ENCODE data around the gene ZSCAN9. TPM values are rescaled to one million over a fixed set of nuclear protein-coding genes. Genes with fewer than 3 reads are reported as not detected.

ZSCAN9 gene
- total and polyA plus RNA-seq, 2 of the 13 experiments (the other 11 are each of a cell fraction or from before 2014, with no cell fraction given) = 14.6 to 17.8 TPM

DNA sequence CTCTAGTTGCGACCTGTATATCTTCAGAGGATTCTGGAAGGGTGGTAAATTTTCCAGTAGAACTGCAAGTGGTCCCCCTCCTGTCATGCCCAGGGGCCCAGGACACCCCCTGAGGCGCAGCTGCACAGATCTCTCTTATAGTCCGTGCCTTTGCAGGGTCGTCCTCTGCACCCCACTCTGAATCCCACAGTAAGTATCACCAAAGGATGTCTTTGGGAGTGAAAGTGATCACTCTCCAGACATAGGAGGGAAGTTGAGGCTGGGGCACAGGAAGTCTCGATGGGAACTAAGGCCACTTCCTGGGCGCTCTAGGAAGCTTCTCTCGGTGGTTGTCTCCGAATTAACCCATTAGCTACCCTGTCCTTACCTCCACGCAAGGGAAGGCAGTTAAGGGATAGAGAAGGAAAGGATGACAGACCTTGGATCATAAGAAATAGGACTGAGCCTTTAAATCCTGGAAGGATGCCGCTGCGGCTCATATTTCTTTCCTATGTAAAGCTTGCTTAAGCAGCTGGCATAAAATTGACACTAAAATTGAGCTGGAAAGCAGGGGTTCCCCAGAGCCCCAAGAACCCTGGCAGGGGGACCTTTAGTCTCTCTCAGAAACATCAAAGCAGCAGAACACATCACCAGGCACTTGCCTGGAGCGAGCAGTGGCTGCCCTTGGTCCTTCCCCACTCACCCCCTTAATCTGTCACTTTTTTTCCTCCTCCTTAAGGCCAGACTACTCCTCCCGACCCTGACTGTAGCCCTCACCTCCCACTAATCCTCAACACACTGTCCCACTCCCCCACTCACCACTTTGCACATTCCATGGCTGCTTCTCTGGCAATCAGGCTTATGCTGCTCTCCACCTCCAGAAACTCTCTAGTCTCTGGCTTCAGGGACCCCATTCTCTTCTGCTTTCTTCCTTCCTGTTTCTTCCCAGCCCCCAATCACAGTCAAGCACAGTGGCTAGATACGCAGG is 27.2 kb downstream of the ZSCAN9 start, which contains the start of gene ZKSCAN4 (continued):
- TF ChIP-seq FOXO1 (CRISPR knock-in tag; IDR thresholded peaks at IDR 0.05) (peak; percentile 41), SRSF4 (IDR thresholded peaks at IDR 0.05; ENCODE audit: low read depth, low read length, poor library complexity, severe bottlenecking) (no peak), MED13 (CRISPR knock-in tag; IDR thresholded peaks at IDR 0.05) (no peak), ZNF761 (CRISPR knock-in tag; conservative IDR thresholded peaks at IDR 0.05) (no peak), ZNF282 (IDR thresholded peaks at IDR 0.05; ENCODE audit: partially characterized antibody) (no peak), PRMT3 (CRISPR knock-in tag; IDR thresholded peaks at IDR 0.05; ENCODE audit: borderline replicate concordance, low read depth) (no peak), FOXK1 (CRISPR knock-in tag; IDR thresholded peaks at IDR 0.05; ENCODE audit: borderline replicate concordance, low read depth) (peak; percentile 90)
- TF ChIP-seq, protein P1, sequence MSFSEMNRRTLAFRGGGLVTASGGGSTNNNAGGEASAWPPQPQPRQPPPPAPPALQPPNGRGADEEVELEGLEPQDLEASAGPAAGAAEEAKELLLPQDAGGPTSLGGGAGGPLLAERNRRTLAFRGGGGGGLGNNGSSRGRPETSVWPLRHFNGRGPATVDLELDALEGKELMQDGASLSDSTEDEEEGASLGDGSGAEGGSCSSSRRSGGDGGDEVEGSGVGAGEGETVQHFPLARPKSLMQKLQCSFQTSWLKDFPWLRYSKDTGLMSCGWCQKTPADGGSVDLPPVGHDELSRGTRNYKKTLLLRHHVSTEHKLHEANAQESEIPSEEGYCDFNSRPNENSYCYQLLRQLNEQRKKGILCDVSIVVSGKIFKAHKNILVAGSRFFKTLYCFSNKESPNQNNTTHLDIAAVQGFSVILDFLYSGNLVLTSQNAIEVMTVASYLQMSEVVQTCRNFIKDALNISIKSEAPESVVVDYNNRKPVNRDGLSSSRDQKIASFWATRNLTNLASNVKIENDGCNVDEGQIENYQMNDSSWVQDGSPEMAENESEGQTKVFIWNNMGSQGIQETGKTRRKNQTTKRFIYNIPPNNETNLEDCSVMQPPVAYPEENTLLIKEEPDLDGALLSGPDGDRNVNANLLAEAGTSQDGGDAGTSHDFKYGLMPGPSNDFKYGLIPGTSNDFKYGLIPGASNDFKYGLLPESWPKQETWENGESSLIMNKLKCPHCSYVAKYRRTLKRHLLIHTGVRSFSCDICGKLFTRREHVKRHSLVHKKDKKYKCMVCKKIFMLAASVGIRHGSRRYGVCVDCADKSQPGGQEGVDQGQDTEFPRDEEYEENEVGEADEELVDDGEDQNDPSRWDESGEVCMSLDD (CRISPR knock-in tag; IDR thresholded peaks at IDR 0.05; ENCODE audit: borderline replicate concordance) = peak; percentile 89
- TF ChIP-seq, protein P2, sequence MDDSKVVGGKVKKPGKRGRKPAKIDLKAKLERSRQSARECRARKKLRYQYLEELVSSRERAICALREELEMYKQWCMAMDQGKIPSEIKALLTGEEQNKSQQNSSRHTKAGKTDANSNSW (CRISPR knock-in tag; IDR thresholded peaks at IDR 0.05; ENCODE audit: borderline replicate concordance) = no peak
- TF ChIP-seq, protein P3, sequence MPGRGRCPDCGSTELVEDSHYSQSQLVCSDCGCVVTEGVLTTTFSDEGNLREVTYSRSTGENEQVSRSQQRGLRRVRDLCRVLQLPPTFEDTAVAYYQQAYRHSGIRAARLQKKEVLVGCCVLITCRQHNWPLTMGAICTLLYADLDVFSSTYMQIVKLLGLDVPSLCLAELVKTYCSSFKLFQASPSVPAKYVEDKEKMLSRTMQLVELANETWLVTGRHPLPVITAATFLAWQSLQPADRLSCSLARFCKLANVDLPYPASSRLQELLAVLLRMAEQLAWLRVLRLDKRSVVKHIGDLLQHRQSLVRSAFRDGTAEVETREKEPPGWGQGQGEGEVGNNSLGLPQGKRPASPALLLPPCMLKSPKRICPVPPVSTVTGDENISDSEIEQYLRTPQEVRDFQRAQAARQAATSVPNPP (CRISPR knock-in tag; IDR thresholded peaks at IDR 0.05) = no peak
- TF ChIP-seq, protein P4, sequence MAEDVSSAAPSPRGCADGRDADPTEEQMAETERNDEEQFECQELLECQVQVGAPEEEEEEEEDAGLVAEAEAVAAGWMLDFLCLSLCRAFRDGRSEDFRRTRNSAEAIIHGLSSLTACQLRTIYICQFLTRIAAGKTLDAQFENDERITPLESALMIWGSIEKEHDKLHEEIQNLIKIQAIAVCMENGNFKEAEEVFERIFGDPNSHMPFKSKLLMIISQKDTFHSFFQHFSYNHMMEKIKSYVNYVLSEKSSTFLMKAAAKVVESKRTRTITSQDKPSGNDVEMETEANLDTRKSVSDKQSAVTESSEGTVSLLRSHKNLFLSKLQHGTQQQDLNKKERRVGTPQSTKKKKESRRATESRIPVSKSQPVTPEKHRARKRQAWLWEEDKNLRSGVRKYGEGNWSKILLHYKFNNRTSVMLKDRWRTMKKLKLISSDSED (CRISPR knock-in tag; IDR thresholded peaks at IDR 0.05) = no peak
- TF ChIP-seq, protein P5, sequence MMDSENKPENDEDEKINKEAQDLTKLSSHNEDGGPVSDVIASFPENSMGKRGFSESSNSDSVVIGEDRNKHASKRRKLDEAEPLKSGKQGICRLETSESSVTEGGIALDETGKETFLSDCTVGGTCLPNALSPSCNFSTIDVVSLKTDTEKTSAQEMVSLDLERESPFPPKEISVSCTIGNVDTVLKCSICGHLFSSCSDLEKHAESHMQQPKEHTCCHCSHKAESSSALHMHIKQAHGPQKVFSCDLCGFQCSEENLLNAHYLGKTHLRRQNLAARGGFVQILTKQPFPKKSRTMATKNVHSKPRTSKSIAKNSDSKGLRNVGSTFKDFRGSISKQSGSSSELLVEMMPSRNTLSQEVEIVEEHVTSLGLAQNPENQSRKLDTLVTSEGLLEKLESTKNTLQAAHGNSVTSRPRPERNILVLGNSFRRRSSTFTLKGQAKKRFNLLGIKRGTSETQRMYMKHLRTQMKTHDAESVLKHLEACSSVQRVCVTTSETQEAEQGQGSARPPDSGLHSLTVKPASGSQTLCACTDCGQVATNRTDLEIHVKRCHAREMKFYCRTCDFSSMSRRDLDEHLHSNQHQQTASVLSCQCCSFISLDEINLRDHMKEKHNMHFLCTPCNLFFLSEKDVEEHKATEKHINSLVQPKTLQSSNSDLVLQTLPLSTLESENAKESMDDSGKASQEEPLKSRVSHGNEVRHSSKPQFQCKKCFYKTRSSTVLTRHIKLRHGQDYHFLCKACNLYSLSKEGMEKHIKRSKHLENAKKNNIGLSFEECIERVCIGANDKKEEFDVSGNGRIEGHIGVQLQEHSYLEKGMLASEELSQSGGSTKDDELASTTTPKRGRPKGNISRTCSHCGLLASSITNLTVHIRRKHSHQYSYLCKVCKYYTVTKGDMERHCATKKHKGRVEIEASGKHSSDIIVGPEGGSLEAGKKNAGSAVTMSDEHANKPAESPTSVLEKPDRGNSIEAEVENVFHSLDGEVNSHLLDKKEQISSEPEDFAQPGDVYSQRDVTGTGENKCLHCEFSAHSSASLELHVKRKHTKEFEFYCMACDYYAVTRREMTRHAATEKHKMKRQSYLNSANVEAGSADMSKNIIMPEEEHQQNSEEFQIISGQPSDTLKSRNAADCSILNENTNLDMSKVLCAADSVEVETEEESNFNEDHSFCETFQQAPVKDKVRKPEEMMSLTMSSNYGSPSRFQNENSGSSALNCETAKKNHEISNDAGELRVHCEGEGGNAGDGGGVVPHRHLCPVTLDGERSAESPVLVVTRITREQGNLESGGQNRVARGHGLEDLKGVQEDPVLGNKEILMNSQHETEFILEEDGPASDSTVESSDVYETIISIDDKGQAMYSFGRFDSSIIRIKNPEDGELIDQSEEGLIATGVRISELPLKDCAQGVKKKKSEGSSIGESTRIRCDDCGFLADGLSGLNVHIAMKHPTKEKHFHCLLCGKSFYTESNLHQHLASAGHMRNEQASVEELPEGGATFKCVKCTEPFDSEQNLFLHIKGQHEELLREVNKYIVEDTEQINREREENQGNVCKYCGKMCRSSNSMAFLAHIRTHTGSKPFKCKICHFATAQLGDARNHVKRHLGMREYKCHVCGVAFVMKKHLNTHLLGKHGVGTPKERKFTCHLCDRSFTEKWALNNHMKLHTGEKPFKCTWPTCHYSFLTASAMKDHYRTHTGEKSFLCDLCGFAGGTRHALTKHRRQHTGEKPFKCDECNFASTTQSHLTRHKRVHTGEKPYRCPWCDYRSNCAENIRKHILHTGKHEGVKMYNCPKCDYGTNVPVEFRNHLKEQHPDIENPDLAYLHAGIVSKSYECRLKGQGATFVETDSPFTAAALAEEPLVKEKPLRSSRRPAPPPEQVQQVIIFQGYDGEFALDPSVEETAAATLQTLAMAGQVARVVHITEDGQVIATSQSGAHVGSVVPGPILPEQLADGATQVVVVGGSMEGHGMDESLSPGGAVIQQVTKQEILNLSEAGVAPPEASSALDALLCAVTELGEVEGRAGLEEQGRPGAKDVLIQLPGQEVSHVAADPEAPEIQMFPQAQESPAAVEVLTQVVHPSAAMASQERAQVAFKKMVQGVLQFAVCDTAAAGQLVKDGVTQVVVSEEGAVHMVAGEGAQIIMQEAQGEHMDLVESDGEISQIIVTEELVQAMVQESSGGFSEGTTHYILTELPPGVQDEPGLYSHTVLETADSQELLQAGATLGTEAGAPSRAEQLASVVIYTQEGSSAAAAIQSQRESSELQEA (CRISPR knock-in tag; IDR thresholded peaks at IDR 0.05; ENCODE audit: not compliant biosample characterization) = no peak
